Measurements from ENCODE around the gene CAST.

DNA sequence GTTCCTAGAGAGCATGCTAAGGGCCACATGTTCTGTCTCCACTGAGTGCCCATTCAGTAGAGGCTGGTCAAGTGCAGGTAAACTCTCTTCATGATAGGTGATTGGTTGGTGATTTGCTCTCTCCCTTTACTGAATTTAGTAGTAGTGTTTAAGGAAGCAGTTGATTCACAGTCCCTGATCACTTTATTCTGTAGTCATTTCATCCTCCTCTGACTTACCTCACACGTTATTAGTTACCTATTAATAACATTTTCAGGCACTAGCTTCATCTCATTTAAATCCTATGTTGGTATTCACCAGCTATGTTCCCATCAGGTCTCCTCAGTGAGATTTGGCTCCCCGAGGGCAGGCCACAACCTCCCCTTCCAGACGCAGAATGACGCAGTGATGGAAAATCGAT is 93.7 kb downstream of the CAST start:
- no peak for TF ChIP-seq POLR2AphosphoS5 (IDR thresholded peaks at IDR 0.05)
- TF ChIP-seq, protein P1, sequence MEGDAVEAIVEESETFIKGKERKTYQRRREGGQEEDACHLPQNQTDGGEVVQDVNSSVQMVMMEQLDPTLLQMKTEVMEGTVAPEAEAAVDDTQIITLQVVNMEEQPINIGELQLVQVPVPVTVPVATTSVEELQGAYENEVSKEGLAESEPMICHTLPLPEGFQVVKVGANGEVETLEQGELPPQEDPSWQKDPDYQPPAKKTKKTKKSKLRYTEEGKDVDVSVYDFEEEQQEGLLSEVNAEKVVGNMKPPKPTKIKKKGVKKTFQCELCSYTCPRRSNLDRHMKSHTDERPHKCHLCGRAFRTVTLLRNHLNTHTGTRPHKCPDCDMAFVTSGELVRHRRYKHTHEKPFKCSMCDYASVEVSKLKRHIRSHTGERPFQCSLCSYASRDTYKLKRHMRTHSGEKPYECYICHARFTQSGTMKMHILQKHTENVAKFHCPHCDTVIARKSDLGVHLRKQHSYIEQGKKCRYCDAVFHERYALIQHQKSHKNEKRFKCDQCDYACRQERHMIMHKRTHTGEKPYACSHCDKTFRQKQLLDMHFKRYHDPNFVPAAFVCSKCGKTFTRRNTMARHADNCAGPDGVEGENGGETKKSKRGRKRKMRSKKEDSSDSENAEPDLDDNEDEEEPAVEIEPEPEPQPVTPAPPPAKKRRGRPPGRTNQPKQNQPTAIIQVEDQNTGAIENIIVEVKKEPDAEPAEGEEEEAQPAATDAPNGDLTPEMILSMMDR (IDR thresholded peaks at IDR 0.05) = no peak
- no peak for TF ChIP-seq POLR2A (IDR thresholded peaks at IDR 0.05)

Data from suprapubic skin (tissue), 4 donors.